Measurements from ENCODE around the gene ADK. TPM values are rescaled to one million over a fixed set of nuclear protein-coding genes. Genes with fewer than 3 reads are reported as not detected.

The ADK gene
- total RNA-seq, 1 experiment from 2014 or later = 159 TPM

DNA sequence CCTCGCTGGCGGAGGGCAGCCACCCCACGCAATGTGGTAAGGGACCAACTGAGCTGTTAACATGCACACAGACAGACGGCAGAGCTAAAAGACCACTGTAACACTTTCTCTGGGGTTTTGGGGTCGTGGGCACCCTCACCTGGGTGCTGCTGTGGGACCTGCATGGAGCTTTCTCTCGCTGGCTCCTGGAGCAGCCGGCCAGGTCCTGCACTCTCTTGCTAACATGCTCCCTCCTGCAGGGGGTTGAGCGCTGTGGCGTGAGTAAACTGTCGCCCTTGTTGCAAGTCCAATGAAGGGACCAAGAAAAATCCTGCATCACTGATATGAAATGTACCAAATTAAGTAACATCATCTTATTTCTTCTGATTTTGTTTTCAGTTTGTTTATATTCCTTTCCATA is 92.0 kb downstream of the ADK start:
- intact Hi-C loops (cut with micrococcal nuclease; ENCODE audit: unreplicated experiment) = no loop called here
- ChIA-PET POLR2A (ENCODE audit: unreplicated experiment) (no interaction called here), CTCF (no interaction called here)
- H3F3A ChIP-seq (ENCODE audit: insufficient read depth, low read depth) = peaks cover 16% of the 10 kb centered on the region
- DNase-seq = no peak
- no peaks in the 10 kb centered on the region for H3K4me1 ChIP-seq (replicated peaks; ENCODE audit: insufficient read depth)
- no peaks in the 10 kb centered on the region for H3K27me3 ChIP-seq (ENCODE audit: insufficient read depth, low read depth)
- peaks cover 11% of the 10 kb centered on the region for H3K79me2 ChIP-seq (ENCODE audit: low read depth)
- no peaks in the 10 kb centered on the region for H3K9me3 ChIP-seq (ENCODE audit: insufficient read depth, low read depth)
- H3K9me2 ChIP-seq (ENCODE audit: insufficient read depth) = no peaks in the 10 kb centered on the region
- H3K36me3 ChIP-seq (ENCODE audit: low read depth) = no peaks in the 10 kb centered on the region
- no peak overlapping the region for H3K4me2 ChIP-seq
- peaks cover 16% of the 10 kb centered on the region; the same call in 1 of the 2 replicates for H4K20me1 ChIP-seq (ENCODE audit: insufficient read depth)
- H2AFZ ChIP-seq = no peak overlapping the region
- TF ChIP-seq EZH2 (IDR thresholded peaks at IDR 0.05; ENCODE audit: low read depth) = no peak
- TF ChIP-seq, protein P1, sequence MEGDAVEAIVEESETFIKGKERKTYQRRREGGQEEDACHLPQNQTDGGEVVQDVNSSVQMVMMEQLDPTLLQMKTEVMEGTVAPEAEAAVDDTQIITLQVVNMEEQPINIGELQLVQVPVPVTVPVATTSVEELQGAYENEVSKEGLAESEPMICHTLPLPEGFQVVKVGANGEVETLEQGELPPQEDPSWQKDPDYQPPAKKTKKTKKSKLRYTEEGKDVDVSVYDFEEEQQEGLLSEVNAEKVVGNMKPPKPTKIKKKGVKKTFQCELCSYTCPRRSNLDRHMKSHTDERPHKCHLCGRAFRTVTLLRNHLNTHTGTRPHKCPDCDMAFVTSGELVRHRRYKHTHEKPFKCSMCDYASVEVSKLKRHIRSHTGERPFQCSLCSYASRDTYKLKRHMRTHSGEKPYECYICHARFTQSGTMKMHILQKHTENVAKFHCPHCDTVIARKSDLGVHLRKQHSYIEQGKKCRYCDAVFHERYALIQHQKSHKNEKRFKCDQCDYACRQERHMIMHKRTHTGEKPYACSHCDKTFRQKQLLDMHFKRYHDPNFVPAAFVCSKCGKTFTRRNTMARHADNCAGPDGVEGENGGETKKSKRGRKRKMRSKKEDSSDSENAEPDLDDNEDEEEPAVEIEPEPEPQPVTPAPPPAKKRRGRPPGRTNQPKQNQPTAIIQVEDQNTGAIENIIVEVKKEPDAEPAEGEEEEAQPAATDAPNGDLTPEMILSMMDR (conservative IDR thresholded peaks at IDR 0.05) = no peak
- H3K4me3 ChIP-seq = no peak overlapping the region
- no peak overlapping the region for H3K27ac ChIP-seq
- no TSS peak for BruUV-seq (replicated peaks)

DNA sequence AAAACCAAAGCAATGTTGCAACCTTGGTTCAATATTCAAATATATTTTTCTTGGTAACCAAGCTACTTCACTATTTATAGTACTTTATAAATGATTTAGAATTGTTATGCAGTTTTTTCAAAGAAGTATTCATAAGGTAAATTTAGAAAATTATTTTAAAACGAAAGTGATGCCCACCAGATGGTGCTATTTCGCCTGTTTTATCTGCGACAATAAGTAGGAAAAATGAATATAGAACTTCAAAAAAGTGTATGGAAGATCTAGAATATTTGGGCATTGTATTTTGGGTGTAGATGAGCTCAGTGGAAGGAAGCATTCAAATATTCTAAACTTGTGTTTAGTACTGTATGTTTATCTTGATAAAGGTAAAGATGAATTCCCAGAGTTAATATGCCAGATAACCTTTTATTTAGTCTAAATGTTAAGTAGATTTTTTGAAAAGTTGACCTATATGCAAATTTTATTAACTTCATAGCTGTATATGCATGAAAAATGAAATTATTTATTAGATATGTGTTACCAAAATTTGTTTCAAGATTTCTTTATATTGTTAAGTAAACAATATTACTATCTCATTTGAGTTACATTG is 93.2 kb downstream of the ADK start:
- POLR2A ChIA-PET (ENCODE audit: unreplicated experiment) = interaction anchor here (0.6 kb wide), 1 partner anchor 95 kb away, joined by 6 read pairs; no protein-coding TSS in a partner anchor
- peaks cover 4% of the 10 kb centered on the region; the same call in 1 of the 2 replicates for H3K36me3 ChIP-seq (ENCODE audit: low read depth)
- BruUV-seq (replicated peaks) = no TSS peak
- TF ChIP-seq, protein P1 (conservative IDR thresholded peaks at IDR 0.05) = peak; percentile 79
- no peak for TF ChIP-seq EZH2 (IDR thresholded peaks at IDR 0.05; ENCODE audit: low read depth)
- peaks cover 12% of the 10 kb centered on the region; the same call in 1 of the 2 replicates for H3F3A ChIP-seq (ENCODE audit: insufficient read depth, low read depth)
- H3K9me2 ChIP-seq (ENCODE audit: insufficient read depth) = no peaks in the 10 kb centered on the region
- no peak overlapping the region for H3K4me2 ChIP-seq
- H3K79me2 ChIP-seq (ENCODE audit: low read depth) = peaks cover 8% of the 10 kb centered on the region
- CTCF ChIA-PET = interaction anchor here (0.6 to 1.5 kb wide), 5 partner anchors 540 to 997 kb away, joined by 3 to 10 read pairs (median 4); no protein-coding TSS in a partner anchor
- H3K9me3 ChIP-seq (ENCODE audit: insufficient read depth, low read depth) = no peaks in the 10 kb centered on the region
- no peaks in the 10 kb centered on the region for H3K4me1 ChIP-seq (replicated peaks; ENCODE audit: insufficient read depth)
- H3K27ac ChIP-seq = no peak overlapping the region
- peaks cover 16% of the 10 kb centered on the region; the same call in 1 of the 2 replicates for H4K20me1 ChIP-seq (ENCODE audit: insufficient read depth)
- intact Hi-C loops (cut with micrococcal nuclease; ENCODE audit: unreplicated experiment) = loop anchor here (1.0 kb wide), 2 partner anchors 775 to 856 kb away; no protein-coding TSS in a partner anchor
- no peak overlapping the region for H2AFZ ChIP-seq
- DNase-seq = peak in 1 of 2 experiments; percentile 53
- no peaks in the 10 kb centered on the region for H3K27me3 ChIP-seq (ENCODE audit: insufficient read depth, low read depth)
- H3K4me3 ChIP-seq = no peak overlapping the region

DNA sequence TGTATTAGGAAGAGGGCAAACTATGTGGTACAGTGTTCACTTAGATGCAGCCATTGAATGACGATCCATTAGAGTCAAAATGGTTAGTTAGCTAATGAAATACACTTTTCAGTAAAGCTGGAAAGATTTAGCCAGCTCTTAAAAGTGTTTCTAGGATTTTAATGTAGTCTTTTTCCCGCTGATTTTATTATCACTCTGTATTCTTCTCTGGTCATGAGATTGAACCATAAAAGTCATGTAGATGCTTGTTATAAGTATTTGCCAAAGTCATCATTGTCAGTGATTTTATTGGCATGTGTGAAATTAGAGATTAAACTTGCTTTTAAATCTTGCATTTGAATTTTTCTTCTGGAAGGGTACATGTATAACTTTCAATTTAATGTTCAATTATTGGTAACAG is 93.8 kb downstream of the ADK start:
- Histone ChIP-seq H3K9me2 (ENCODE audit: insufficient read depth) (no peaks in the 10 kb centered on the region), H2AFZ (no peak overlapping the region), H3F3A (ENCODE audit: insufficient read depth, low read depth) (peaks cover 11% of the 10 kb centered on the region; the same call in 1 of the 2 replicates), H3K27me3 (ENCODE audit: insufficient read depth, low read depth) (no peaks in the 10 kb centered on the region), H3K4me1 (replicated peaks; ENCODE audit: insufficient read depth) (no peaks in the 10 kb centered on the region), H3K4me3 (no peak overlapping the region), H3K9me3 (ENCODE audit: insufficient read depth, low read depth) (no peaks in the 10 kb centered on the region), H3K27ac (no peak overlapping the region), H3K4me2 (no peak overlapping the region), H3K79me2 (ENCODE audit: low read depth) (peaks cover 6% of the 10 kb centered on the region; the same call in 1 of the 2 replicates), H3K36me3 (ENCODE audit: low read depth) (peaks cover 4% of the 10 kb centered on the region; the same call in 1 of the 2 replicates), H4K20me1 (ENCODE audit: insufficient read depth) (peaks cover 16% of the 10 kb centered on the region; the same call in 1 of the 2 replicates)
- ChIA-PET CTCF (interaction anchor here (0.7 to 1.5 kb wide), 3 partner anchors 540 to 989 kb away, joined by 4 to 10 read pairs (median 5); no protein-coding TSS in a partner anchor), POLR2A (ENCODE audit: unreplicated experiment) (no interaction called here)
- no peak for DNase-seq
- TF ChIP-seq EZH2 (IDR thresholded peaks at IDR 0.05; ENCODE audit: low read depth) = no peak
- TF ChIP-seq, protein P1 (conservative IDR thresholded peaks at IDR 0.05) = no peak
- no TSS peak for BruUV-seq (replicated peaks)
- intact Hi-C loops (cut with micrococcal nuclease; ENCODE audit: unreplicated experiment) = loop anchor here (1.0 kb wide), 2 partner anchors 774 to 855 kb away; no protein-coding TSS in a partner anchor
